HFF-Myc (cell line): ENCODE results near the gene FOXL2.

Source experiments
- DNase-seq: peaks from one replicate; pipeline ENCODE4 v3.0.0-alpha.2; 2011; ENCODE audit warnings: low read depth; ENCODE audit errors: extremely low read depth
- H3K4me3 ChIP-seq: replicated peaks from 2 replicates; pipeline ENCODE4 v1.5.1; 2011; ENCODE audit warnings: low read depth, mild to moderate bottlenecking, control low read depth, low read length
- TF ChIP-seq, protein P1 (sequence below): IDR thresholded peaks from 2 replicates; pipeline ENCODE4 v1.5.1; 2012; ENCODE audit warnings: mild to moderate bottlenecking, low read depth, low read length, control low read depth; ENCODE audit errors: missing control alignments

The FOXL2 gene

DNA sequence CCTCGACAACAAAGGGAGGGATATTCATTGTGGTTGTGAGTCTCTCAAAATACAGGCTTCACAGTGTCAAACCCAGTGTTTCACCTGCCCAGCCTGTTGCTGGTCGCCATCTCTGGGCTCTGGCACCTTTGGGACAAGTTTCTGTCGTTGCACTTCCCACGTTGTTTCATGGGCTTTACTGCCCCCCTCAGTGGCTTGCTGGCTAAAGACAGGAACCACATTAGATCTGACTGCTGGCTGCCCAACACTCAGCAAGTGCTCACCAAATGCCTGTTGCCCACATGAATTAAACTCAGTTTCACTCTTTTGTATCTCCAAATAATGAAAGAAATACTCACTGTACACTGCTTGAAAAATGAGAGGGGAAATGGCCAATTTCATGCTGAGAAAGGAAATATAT, 27.6 kb downstream of the FOXL2 start:
- no peak overlapping the region for H3K4me3 ChIP-seq
- DNase-seq = no peak
- TF ChIP-seq, protein P1, sequence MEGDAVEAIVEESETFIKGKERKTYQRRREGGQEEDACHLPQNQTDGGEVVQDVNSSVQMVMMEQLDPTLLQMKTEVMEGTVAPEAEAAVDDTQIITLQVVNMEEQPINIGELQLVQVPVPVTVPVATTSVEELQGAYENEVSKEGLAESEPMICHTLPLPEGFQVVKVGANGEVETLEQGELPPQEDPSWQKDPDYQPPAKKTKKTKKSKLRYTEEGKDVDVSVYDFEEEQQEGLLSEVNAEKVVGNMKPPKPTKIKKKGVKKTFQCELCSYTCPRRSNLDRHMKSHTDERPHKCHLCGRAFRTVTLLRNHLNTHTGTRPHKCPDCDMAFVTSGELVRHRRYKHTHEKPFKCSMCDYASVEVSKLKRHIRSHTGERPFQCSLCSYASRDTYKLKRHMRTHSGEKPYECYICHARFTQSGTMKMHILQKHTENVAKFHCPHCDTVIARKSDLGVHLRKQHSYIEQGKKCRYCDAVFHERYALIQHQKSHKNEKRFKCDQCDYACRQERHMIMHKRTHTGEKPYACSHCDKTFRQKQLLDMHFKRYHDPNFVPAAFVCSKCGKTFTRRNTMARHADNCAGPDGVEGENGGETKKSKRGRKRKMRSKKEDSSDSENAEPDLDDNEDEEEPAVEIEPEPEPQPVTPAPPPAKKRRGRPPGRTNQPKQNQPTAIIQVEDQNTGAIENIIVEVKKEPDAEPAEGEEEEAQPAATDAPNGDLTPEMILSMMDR = no peak

DNA sequence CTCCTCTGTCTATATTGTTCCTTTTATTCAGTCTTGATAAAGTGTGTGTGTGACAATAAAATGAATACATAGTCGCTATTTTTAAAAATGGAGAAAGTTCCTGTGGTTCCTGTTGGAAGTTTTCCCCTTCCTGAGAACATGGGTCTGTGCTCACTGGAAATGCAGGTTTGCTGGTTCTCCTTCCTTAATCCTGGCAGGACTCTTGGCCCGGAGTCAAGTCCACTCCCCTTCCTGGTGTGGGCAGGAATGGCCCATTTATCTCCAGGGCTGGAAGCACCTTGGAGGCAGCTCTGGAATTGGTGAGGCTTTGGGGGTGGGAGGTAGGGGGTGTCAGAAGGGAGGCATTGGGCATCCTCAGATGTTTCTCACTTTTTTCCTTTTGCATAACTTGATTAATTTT, 30.1 kb downstream of the FOXL2 start:
- H3K4me3 ChIP-seq = no peak overlapping the region
- DNase-seq = no peak
- TF ChIP-seq, protein P1 = no peak

DNA sequence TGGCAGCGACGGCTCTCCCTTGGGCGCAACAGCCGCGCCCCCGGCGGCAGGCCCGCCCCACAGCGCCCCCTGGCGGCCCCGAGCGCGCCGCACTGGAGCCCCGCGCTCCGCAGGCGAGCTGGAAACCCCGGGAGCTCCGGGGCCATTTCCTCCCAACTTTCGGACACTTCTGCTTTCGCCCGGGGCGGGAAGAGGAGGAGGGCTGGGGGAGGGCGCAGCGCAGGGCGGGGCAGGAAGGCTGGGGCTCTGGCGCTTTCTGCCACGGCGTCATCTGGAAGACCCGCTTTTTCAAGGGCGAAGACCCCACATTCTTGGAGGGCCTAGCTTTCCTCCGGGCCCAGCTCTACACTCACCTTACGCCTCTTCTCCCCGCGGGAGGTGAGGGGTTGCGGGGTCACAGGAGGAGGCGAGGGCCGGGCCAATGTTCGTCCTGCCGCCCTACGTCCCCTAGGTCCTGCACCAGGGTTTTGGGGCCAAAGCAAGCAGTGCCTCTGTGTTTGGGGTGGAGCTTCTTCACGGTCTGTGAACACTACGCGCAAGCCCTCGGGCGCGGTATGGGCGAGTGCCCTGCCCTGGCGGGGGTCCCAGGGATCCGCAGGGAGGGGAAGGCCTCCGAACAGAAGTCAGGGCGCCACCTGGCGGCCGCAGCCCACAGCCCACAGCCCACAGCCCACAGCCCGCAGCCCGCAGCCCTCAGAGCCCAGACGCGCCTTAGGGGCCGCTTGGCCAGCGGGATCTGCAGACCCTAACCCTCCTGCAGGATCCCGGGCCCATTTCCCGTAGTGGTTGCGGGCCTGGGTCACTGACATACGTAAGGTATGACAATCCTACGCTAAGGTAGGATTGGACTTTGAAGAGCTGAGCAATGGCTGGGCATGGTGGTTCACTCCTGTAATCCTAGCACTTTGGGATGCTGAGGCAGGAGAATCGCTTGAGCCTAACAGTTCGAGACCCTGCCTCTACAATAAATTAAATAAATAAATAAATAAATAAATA, 31.1 kb downstream of the FOXL2 start:
- peak overlapping the region; percentile 71 for H3K4me3 ChIP-seq
- peak; percentile 52 for DNase-seq
- TF ChIP-seq, protein P1 = peak; percentile 86

DNA sequence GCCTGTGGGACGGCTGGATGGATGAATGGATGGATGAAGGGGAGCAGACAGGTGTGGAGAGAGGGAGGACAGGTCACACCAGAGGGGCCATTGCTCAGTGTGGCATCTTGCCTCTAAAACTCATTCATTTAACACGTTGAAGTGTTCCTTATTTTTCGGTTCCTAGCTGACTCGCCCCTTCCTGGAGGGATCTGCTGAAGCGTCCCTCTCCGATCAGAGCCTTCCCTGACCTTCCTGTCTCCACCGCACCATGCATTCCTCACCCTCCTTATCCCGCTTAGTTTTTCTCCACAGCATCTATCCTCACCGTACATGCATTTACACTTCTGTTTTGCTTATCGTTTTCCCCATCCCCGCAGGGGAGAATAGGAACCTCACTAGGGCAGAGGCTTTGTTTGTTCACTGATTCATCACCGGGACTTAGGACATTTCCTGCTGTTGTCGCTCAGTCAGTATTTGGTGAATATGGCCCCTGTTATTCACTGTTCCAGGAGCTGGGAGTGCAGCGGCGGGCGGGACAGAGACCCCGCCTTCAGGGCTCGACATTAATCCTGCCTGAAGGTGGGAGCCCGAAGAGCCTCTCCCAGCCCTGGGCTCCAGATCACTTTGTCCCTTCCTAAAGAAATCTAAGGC, 32.0 kb downstream of the FOXL2 start:
- DNase-seq = no peak
- H3K4me3 ChIP-seq = peak overlapping the region; percentile 71
- TF ChIP-seq, protein P1 = no peak

DNA sequence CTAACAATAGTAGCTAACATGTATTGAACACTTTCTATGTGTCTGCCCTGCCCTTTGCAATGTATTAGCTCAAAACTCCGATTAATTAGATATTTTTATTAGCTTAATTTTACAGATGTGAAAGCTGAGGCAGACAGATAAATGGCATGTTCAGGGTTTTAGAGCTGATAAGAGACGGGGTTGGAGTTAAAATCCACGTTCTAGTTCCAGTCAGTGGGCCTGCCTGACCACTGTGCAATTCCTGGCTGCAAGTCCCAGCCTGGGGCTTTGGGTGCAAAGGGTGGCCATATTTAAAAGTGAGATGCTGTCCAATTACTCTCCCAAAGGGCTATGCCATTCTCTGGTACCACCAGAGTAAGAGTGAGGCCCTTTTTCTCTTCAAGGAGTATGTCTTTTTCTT, 33.2 kb downstream of the FOXL2 start:
- no peak overlapping the region for H3K4me3 ChIP-seq
- DNase-seq = no peak
- TF ChIP-seq, protein P1 = no peak

DNA sequence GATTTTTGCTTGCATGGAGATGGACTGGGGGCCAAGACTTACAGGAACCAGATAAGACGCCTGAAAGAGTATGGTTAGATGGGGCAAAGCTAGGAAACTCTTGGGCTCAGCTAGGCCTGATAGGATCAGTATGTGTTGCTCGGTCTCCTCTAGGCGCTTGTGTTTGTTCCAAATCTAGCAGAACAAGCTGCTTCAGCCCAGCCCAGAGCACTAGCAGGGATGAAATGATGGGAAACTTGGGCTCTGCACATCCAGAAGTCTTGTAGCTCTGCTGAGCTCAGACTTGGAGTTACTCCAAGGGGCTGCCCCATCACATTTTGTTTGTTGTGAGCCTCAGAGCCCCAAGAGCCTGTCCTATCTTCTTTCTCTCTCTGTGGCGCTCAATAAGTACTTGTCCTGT, 34.7 kb downstream of the FOXL2 start:
- TF ChIP-seq, protein P1 = no peak
- H3K4me3 ChIP-seq = no peak overlapping the region
- DNase-seq = no peak
